Measurements from ENCODE around the gene SLC2A1.
"Not testable (repeated sequence)": the region's sequence is repeated elsewhere in the genome, so short reads cannot be mapped to it uniquely, and the experiment has no call there.

SLC2A1 gene

DNA sequence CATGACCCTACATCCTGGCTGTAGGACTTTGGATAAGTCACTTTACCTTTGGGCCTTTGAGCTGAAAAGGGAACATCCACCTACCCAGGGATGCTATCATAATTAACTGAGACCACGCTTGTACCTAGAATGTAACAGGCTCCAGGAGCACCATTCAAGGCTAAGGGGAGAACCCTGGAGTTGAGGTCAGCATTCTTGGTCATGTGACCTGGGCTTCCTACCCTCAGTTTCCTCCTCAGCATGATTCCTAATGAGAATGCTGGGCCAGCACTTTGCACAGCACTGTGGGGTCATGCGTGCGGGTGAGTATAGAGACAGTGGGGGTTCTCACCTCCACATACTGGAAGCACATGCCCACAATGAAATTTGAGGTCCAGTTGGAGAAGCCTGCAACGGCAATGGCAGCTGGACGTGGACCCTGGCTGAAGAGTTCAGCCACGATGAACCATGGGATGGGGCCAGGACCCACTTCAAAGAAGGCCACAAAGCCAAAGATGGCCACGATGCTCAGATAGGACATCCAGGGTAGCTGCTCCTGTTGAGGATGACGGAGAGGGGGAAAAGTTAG lies 31.3 kb downstream of the SLC2A1 start:
- FAIRE-seq: no peak

DNA sequence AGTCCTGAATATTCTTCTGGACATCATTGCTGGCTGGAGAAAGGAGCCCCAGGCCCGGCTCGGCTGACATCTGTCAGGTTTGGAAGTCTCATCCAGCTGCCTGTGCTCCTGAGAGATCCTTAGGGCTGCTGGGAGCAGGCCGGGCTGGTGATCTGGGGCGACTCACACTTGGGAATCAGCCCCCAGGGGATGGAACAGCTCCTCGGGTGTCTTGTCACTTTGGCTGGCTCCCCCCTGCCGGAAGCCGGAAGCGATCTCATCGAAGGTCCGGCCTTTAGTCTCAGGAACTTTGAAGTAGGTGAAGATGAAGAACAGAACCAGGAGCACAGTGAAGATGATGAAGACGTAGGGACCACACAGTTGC lies 31.8 kb downstream of the SLC2A1 start:
- FAIRE-seq: no peak

GRCh38 chr1:42926235-42926878 lies 32.3 kb downstream of the SLC2A1 start:
- no peak for FAIRE-seq

DNA sequence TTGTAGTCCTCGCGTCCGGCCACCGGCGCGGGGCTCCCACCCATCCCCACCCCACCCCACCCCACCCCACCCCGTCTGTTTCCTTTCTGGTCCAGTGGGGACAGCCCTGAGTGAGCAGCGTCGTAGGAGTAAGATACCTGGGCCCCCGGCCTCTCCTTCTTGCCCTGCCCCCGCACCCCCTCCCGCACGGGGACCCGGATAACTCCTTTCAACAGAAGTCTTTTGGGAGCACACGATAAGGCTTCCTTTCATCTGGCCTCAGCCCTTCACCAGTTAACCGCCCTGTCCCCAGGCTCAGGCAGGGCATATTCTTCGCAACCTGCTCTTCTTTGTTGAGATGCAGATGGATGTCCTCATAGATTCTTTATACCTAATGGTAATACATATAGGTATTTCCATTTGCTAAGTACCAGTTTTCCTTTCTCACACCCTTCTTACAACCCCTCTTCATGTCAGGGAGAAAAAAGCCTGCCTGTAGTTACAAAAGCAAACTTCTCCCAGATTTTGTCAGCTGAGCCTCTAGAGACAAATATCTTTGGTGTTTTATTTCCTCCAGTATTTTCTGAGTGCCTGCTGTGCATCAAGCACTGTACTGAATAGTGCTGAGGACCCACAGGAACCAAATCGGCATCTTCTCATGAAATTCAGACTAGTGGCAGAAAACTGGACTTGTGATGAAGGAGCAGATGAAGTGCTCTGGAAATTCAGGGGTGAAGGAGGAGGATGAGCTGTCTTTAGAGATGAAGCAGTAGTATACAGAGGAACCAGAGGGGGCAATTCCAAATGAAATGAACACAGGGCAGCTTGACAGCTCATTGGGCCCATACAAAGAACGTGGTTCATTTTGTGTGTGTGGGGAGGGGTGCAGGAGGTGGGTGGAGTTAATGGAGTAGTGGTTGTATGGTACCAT lies 33.6 kb downstream of the SLC2A1 start:
- FAIRE-seq: no peak

- peak; percentile 89 for FAIRE-seq
Measured at GRCh38 chr1:42924082-42924850, 34.4 kb downstream of the SLC2A1 start.

DNA sequence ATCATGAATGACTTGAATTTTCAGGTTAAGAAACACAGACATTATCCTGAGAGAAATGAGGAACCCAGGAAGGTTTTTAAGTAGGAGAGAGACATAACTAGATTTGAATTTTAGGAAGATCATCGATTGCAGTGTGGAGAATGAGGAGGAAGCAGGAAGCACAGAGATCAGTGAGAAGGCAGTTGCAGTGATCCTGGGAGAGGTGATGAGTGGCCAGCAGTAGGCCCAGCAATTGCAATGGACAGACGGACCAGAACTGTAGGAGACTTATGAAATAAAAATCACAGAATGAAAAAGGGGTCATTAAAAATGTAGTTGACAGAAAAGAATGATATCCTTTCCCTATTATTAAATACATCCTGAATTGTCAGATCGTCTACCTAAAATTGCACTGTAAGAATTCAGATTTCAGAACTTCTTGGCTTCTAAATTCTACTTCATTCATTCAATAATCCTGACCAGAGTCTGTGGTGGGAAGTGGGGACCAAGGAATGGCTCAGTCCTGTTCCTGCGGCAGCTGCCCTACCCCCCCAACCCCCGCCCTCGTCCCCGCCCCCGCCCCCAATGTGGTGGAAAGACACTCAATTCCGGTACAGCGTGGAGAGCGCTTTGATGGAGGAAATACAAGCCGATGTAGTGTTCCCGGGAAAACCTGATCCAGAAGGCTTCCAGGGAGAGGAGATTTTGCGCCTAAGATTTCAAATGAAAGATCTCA lies 35.1 kb downstream of the SLC2A1 start:
- FAIRE-seq: no peak

DNA sequence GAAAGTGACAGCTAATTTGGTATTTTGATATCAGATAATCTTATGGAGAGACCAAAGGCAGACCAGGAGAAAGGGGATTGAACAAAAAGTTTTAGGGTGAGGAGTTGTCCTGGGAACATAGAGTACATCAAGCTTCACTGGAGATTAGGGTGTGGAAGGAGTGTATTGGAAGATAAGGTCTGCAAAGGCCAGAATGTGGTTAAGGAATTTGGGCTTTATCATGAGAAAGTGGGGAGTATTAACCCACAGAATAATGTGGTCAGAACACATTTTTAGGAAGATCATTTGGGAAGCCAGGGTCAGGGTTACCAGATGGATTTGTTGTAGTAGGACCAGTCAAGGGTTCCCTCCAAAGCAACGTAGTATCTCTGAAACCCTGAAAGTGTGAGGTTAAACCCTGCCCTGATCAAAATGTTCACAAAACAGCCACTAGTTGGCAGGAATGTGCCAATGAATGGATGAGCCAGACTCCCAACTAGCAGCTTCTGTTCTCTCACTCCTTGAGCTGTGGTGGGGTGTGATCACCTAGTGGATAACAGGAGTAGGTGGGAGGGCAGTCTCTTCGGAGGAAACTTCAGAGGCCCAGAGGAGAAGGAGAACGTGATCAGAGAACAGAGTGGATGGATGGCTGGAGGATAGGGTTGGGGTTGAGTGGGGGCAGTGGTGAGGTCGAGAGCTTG lies 35.8 kb downstream of the SLC2A1 start:
- no peak for FAIRE-seq

- no peak for FAIRE-seq
Measured at GRCh38 chr1:42921769-42922168, 36.9 kb downstream of the SLC2A1 start.

DNA sequence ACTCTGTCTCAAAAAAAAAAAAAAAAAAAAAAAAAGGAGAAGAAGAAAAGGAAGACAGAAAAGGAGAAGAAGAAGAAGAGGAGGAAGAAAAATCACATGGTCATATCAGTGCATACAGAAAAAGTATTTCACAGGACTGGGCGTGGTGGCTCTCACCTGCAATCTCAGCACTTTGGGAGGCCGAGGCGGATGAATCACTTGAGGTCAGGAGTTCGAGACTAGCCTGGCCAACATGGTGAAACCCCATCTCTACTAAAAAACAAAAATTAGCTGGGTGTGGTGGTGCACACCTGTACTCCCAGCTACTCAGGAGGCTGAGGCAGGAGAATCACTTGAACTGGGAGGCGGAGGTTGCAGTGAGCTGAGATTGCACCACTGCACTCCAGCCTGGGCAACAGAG lies 39.0 kb downstream of the SLC2A1 start:
- not testable (repeated sequence) for FAIRE-seq

GRCh38 chr1:42917241-42917495 lies 41.5 kb downstream of the SLC2A1 start:
- FAIRE-seq: no peak

- no peak for FAIRE-seq
Measured at GRCh38 chr1:42915456-42915855, 43.2 kb downstream of the SLC2A1 start.

DNA sequence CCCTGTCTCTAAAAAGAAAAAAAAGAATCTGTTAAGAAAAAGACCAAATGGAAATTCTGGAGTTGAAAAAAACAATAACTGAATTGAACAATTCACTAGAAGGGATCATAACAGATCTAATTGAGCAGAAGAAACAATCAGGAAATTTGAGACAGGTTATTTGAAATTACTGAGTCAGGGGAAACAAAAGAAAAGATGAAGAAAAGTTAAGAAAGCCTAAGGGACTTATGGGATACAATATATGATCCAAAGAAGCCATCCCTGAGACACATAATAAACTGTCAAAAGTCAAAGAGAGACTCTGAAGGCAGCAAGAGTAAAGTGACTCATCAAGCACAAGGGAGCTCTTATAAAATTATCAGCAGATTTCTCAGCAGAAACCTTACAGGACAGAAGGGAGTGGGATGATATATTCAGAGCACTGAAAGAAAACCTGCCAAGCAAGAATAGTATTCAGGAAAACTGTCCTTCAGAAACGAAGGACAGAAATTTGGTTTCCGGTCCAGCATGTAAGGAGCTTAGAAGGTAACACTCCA lies 44.5 kb downstream of the SLC2A1 start:
- no peak for FAIRE-seq

- peak; percentile 78 for FAIRE-seq
Measured at GRCh38 chr1:42913426-42914091, 45.1 kb downstream of the SLC2A1 start.

- FAIRE-seq: no peak
Measured at GRCh38 chr1:42910985-42911384, 47.7 kb downstream of the SLC2A1 start.

DNA sequence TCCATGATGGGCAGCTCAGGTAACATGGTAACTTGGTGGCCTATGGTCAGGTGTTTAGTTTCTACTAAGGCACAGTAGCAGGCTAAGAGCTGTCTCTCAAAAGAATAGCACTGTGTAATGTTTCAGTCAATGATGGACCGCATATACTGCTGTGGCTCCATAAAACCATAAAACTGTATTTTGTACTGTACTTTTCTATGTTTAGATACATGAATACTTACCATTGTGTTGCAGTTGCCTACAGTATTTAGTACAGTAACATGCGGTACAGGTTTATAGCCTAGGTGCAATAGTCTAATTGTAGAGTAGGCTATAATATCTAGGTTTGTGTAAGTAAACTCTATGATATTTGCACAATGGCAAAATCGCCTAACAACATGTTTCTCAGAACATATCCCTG lies 50.6 kb downstream of the SLC2A1 start:
- no peak for FAIRE-seq

- no peak for FAIRE-seq
Measured at GRCh38 chr1:42904434-42904833, 54.2 kb downstream of the SLC2A1 start.

DNA sequence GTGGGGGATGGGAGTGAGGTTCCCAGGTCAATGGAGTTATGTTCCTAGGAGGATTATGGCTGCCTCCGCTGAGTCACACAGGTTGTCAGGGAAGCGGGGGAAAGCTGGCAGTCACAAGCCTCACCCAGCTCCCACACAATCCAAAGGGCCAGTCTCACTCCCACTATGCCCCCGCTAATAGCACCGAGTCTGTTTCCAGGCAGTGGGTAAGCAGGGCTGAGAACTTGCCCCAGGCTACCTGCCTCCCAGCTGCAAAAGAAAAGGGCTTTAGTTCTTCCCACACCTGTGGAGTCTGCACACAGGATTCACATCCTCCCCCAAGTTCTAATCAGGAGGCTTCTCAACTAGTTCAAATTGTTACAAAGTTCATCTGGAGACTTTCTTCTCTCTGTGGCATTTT lies 58.7 kb downstream of the SLC2A1 start:
- FAIRE-seq: not testable (repeated sequence)

GRCh38 chr1:42891465-42892138 lies 67.1 kb downstream of the SLC2A1 start:
- FAIRE-seq: no peak

DNA sequence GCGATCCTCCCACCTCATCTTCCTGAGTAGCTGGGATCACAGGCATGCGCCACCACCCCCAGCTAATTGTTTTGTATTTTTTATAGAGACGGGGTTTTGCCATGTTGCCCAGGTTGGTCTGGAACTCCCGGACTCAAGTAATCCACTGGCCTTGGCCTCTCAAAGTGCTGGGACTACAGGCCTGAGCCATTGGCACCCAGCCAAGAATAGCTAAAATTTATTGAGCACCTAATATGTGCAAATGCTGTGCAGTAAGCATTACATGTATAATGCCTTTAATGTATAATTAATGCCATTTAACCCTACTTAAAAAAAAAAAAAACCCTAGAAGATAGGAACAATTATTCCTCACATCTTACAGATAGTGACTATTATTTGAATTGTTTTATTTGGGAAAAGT lies 69.4 kb downstream of the SLC2A1 start:
- FAIRE-seq: no peak

- no peak for FAIRE-seq
Measured at GRCh38 chr1:42888013-42888633, 70.5 kb downstream of the SLC2A1 start.
